HG03095 (cell line): Measurements from ENCODE around the gene MPDZ.

ENCODE experiments used
- ATAC-seq: cut with Tn5 transposase; IDR thresholded peaks from one replicate; pipeline ENCODE4 v1.9.1; 2021; ENCODE audit warnings: moderate library complexity; ENCODE audit not compliant: unreplicated experiment

MPDZ gene

GRCh38 chr9:13142776-13143175, 136.7 kb downstream of the MPDZ start:
- ATAC-seq: no peak

GRCh38 chr9:13141629-13142028, 137.9 kb downstream of the MPDZ start:
- no peak for ATAC-seq

GRCh38 chr9:13140843-13141592, 138.5 kb downstream of the MPDZ start:
- no peak for ATAC-seq

- no peak for ATAC-seq
These were observed 139.8 kb downstream of the MPDZ start for GRCh38 chr9:13139641-13140171.

- no peak for ATAC-seq
These were observed 142.1 kb downstream of the MPDZ start for GRCh38 chr9:13137426-13137825.

GRCh38 chr9:13131991-13132390, 147.5 kb downstream of the MPDZ start:
- no peak for ATAC-seq

GRCh38 chr9:13131416-13131815, 148.1 kb downstream of the MPDZ start:
- ATAC-seq: no peak

- ATAC-seq: no peak
These were observed 151.1 kb downstream of the MPDZ start for GRCh38 chr9:13128266-13128860.

GRCh38 chr9:13127131-13127530, 152.4 kb downstream of the MPDZ start:
- no peak for ATAC-seq

GRCh38 chr9:13125261-13125660, 154.2 kb downstream of the MPDZ start:
- ATAC-seq: no peak

- no peak for ATAC-seq
These were observed 156.6 kb downstream of the MPDZ start for GRCh38 chr9:13122756-13123369.

GRCh38 chr9:13118313-13118712, 161.2 kb downstream of the MPDZ start:
- no peak for ATAC-seq

- ATAC-seq: no peak
These were observed 163.2 kb downstream of the MPDZ start for GRCh38 chr9:13116292-13116691.

- ATAC-seq: no peak
These were observed 165.7 kb downstream of the MPDZ start for GRCh38 chr9:13113751-13114150.

GRCh38 chr9:13113216-13113615, 166.3 kb downstream of the MPDZ start:
- no peak for ATAC-seq

- ATAC-seq: no peak
These were observed 167.7 kb downstream of the MPDZ start for GRCh38 chr9:13111778-13112177.

GRCh38 chr9:13110766-13111417, 168.6 kb downstream of the MPDZ start:
- ATAC-seq: no peak

- no peak for ATAC-seq
These were observed 169.7 kb downstream of the MPDZ start for GRCh38 chr9:13109781-13110180.

- no peak for ATAC-seq
These were observed 172.5 kb downstream of the MPDZ start for GRCh38 chr9:13107008-13107407.

GRCh38 chr9:13100914-13101572, 178.4 kb downstream of the MPDZ start:
- ATAC-seq: no peak

GRCh38 chr9:13095056-13095455, 184.4 kb downstream of the MPDZ start:
- no peak for ATAC-seq
